ENCODE data around the gene HSD17B8. TPM values are rescaled to one million over a fixed set of nuclear protein-coding genes. Genes with fewer than 3 reads are reported as not detected.
A peak's percentile ranks its signal among the peaks of the same experiment; 100 is the strongest.

Gene HSD17B8
- total RNA-seq, 2 experiments from 2014 or later, result 11.6 to 18.8 TPM

DNA sequence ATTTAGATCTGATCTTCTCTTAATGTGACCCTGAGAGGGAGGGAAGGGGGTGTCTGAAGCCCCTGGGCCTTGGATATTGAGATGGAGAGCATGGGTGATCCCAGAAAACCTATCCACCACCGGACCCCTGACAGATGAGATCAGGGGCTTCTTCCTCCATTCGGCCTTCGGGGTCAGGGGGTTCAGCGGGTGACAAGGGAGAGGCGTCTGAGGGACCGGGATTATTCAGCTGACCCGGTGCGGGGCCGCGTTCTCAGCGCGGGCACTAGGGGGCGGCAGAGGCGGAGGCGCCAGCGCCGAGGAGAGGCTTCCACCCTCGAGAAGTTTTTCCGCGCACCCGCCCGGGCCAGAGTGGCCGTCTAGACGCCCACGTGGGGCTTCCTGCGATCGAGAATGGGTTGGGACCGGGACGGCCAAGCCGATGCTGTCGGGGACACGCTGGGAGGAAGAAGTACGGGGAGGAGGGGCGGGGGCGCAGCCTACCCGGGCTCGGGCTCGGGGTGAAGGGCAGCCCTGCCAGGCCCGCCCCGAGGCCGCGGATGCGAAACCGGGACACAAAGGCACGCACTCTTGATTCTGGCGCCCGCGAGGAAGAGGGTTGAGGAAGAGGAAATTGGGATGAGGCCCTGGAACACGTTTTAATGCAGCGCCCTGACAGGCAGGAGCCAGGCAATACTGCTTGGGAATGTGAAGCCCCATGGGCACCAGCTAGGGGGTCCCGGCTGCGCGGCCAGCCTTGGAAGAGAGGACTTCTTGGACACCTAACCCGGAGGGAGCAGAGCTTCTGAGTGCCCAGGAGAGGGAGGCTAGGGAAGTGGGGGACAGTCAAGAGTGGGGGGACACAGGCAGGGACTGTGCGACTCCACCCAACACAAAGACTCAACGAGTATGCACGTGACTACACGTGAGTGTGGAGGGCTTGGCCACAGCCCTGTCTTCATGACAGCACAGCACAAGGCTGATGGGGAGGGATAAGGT, 42.8 kb upstream of the HSD17B8 start:
- Histone ChIP-seq H3K4me2 (ENCODE audit: low read length) (peak overlapping the region; percentile 68), H4K20me1 (ENCODE audit: insufficient read depth, low read length) (no peaks in the 10 kb centered on the region), H3K79me2 (ENCODE audit: insufficient read depth, low read depth, low read length) (no peaks in the 10 kb centered on the region), H3K27ac (ENCODE audit: low read depth, low read length, poor library complexity, severe bottlenecking) (no peak overlapping the region), H2AFZ (ENCODE audit: low read length) (peak overlapping the region; percentile 80), H3K9me2 (ENCODE audit: insufficient read depth, low read length) (no peaks in the 10 kb centered on the region), H3K4me3 (ENCODE audit: low read depth, low read length, poor library complexity, severe bottlenecking) (peak overlapping the region; percentile 53), H3K36me3 (ENCODE audit: insufficient read depth, low read length) (no peaks in the 10 kb centered on the region), H3K4me1 (ENCODE audit: insufficient read depth, low read length, poor library complexity, severe bottlenecking) (peaks cover 7% of the 10 kb centered on the region), H3K9me3 (ENCODE audit: low read length) (no peaks in the 10 kb centered on the region)
- BruUV-seq (replicated peaks), result no TSS peak
- ChIA-PET CTCF (ENCODE audit: unreplicated experiment) (no interaction called here), POLR2A (interaction anchor here (0.7 kb wide), 1 partner anchor 74 kb away, joined by 4 read pairs; no protein-coding TSS in a partner anchor)
- DNase-seq (ENCODE audit: low spot score), result peak; percentile 71
- intact Hi-C loops (cut with micrococcal nuclease; ENCODE audit: unreplicated experiment), result loop anchor here (1.0 to 2.0 kb wide), 2 partner anchors 35 to 87 kb away; no protein-coding TSS in a partner anchor
- no peak for TF ChIP-seq EZH2phosphoT487 (IDR thresholded peaks at IDR 0.05; ENCODE audit: borderline replicate concordance, low read depth, low read length)
- TF ChIP-seq, protein P1, sequence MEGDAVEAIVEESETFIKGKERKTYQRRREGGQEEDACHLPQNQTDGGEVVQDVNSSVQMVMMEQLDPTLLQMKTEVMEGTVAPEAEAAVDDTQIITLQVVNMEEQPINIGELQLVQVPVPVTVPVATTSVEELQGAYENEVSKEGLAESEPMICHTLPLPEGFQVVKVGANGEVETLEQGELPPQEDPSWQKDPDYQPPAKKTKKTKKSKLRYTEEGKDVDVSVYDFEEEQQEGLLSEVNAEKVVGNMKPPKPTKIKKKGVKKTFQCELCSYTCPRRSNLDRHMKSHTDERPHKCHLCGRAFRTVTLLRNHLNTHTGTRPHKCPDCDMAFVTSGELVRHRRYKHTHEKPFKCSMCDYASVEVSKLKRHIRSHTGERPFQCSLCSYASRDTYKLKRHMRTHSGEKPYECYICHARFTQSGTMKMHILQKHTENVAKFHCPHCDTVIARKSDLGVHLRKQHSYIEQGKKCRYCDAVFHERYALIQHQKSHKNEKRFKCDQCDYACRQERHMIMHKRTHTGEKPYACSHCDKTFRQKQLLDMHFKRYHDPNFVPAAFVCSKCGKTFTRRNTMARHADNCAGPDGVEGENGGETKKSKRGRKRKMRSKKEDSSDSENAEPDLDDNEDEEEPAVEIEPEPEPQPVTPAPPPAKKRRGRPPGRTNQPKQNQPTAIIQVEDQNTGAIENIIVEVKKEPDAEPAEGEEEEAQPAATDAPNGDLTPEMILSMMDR (conservative IDR thresholded peaks at IDR 0.05; ENCODE audit: low read length), result peak; percentile 93

DNA sequence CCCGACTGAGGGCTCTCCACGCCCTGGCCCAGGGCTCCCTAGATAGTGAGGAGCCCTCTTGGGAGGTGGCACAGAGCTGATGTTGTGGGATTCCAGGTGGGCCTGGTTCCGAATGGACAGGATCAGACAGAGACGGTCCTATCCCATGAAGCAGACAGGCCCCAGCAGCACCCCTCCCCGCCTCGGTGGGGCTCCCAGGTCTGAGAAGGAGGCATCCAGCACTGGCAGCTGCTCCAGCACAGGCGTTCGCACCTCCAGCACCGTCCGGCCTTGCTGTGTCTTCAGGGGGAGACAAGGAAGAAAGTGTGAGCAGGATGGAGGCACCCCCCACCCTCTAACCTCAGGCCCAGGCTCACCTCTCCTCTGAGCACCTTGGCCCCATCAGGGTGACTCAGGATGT, 40.9 kb upstream of the HSD17B8 start:
- intact Hi-C loops (cut with micrococcal nuclease; ENCODE audit: unreplicated experiment), result no loop called here
- CTCF ChIA-PET (ENCODE audit: unreplicated experiment), result no interaction called here
- no peaks in the 10 kb centered on the region for H3K9me2 ChIP-seq (ENCODE audit: insufficient read depth, low read length)
- H4K20me1 ChIP-seq (ENCODE audit: insufficient read depth, low read length), result no peaks in the 10 kb centered on the region
- H3K27ac ChIP-seq (ENCODE audit: low read depth, low read length, poor library complexity, severe bottlenecking), result no peak overlapping the region
- H3K79me2 ChIP-seq (ENCODE audit: insufficient read depth, low read depth, low read length), result no peaks in the 10 kb centered on the region
- peaks cover 7% of the 10 kb centered on the region for H3K4me1 ChIP-seq (ENCODE audit: insufficient read depth, low read length, poor library complexity, severe bottlenecking)
- H3K4me3 ChIP-seq (ENCODE audit: low read depth, low read length, poor library complexity, severe bottlenecking), result no peak overlapping the region
- no peak overlapping the region for H2AFZ ChIP-seq (ENCODE audit: low read length)
- TF ChIP-seq EZH2phosphoT487 (IDR thresholded peaks at IDR 0.05; ENCODE audit: borderline replicate concordance, low read depth, low read length), result no peak
- TF ChIP-seq, protein P1 (conservative IDR thresholded peaks at IDR 0.05; ENCODE audit: low read length), result no peak
- H3K9me3 ChIP-seq (ENCODE audit: low read length), result no peaks in the 10 kb centered on the region
- H3K4me2 ChIP-seq (ENCODE audit: low read length), result no peak overlapping the region
- POLR2A ChIA-PET, result interaction anchor here (0.7 kb wide), 1 partner anchor 70 kb away, joined by 4 read pairs; no protein-coding TSS in a partner anchor
- H3K36me3 ChIP-seq (ENCODE audit: insufficient read depth, low read length), result no peaks in the 10 kb centered on the region
- BruUV-seq (replicated peaks), result no TSS peak
- no peak for DNase-seq (ENCODE audit: low spot score)

DNA sequence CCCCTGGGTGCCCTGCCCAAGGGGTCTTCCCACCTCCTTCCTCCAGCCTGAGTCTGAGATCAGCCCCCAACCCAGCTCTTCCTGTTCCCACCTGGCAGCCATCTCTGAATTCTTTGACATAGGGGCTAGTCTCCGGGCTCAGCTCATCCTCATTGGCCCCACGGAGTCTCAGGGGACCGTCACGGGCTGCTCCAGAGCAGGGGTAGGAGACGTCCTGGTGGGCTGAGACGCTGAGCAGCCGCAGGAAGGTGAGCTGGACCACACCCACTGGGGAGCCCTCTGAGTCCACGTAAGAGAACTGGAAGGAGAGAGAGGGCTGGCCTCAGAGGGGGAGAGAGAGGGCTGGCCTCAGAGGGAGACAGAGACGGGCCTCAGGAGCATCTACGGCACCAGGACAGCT, 40.3 kb upstream of the HSD17B8 start:
- Histone ChIP-seq H3K79me2 (ENCODE audit: insufficient read depth, low read depth, low read length) (no peaks in the 10 kb centered on the region), H4K20me1 (ENCODE audit: insufficient read depth, low read length) (no peaks in the 10 kb centered on the region), H3K27ac (ENCODE audit: low read depth, low read length, poor library complexity, severe bottlenecking) (no peak overlapping the region), H3K4me2 (ENCODE audit: low read length) (no peak overlapping the region), H3K36me3 (ENCODE audit: insufficient read depth, low read length) (no peaks in the 10 kb centered on the region), H3K4me3 (ENCODE audit: low read depth, low read length, poor library complexity, severe bottlenecking) (no peak overlapping the region), H3K9me2 (ENCODE audit: insufficient read depth, low read length) (no peaks in the 10 kb centered on the region), H3K9me3 (ENCODE audit: low read length) (no peaks in the 10 kb centered on the region), H3K4me1 (ENCODE audit: insufficient read depth, low read length, poor library complexity, severe bottlenecking) (peaks cover 7% of the 10 kb centered on the region), H2AFZ (ENCODE audit: low read length) (no peak overlapping the region)
- DNase-seq (ENCODE audit: low spot score), result no peak
- BruUV-seq (replicated peaks), result no TSS peak
- intact Hi-C loops (cut with micrococcal nuclease; ENCODE audit: unreplicated experiment), result no loop called here
- ChIA-PET POLR2A (no interaction called here), CTCF (ENCODE audit: unreplicated experiment) (interaction anchor here (0.5 to 0.9 kb wide), 2 partner anchors 19 to 22 kb away, joined by 3 read pairs; no protein-coding TSS in a partner anchor)
- no peak for TF ChIP-seq EZH2phosphoT487 (IDR thresholded peaks at IDR 0.05; ENCODE audit: borderline replicate concordance, low read depth, low read length)
- TF ChIP-seq, protein P1 (conservative IDR thresholded peaks at IDR 0.05; ENCODE audit: low read length), result no peak

Measured in OCI-LY7 (cell line).